ENCODE data around the gene CALML3. TPM values are rescaled to one million over a fixed set of nuclear protein-coding genes. Genes with fewer than 3 reads are reported as not detected.
"Not testable (repeated sequence)": the region's sequence is repeated elsewhere in the genome, so short reads cannot be mapped to it uniquely, and the experiment has no call there.

CALML3 gene
- 0.04 TPM in 1 of 2 replicates, not detected in the other for total RNA-seq
- not detected in 2 replicates for polyA plus RNA-seq

DNA sequence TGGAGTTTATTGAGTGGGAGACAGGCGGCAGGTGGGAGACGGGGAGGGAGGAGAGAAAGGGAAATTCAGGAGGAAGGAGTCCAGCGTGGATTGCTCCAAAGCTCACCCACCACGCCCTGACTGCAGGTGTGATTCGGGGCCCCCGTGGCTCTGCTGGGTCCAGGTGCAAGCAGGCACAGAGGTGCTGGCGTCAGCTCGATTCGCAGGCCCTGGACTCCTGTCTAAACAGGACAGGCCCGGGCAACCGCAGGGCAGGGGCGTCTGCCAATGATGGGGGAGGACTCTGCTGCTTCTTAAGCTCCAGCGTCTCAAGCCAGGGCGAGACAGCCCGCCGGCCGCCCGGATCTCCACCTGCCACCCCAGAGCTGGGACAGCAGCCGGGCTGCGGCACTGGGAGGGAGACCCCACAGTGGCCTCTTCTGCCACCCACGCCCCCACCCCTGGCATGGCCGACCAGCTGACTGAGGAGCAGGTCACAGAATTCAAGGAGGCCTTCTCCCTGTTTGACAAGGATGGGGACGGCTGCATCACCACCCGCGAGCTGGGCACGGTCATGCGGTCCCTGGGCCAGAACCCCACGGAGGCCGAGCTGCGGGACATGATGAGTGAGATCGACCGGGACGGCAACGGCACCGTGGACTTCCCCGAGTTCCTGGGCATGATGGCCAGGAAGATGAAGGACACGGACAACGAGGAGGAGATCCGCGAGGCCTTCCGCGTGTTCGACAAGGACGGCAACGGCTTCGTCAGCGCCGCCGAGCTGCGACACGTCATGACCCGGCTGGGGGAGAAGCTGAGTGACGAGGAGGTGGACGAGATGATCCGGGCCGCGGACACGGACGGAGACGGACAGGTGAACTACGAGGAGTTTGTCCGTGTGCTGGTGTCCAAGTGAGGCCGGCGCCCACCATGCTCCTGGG lies at the start of gene CALML3:
Gene CALML3 (plus strand): TSS at position 321 of the 920 bp plus-strand sequence. CDS start 125 bp downstream, at position 446.
- no peak within 1 kb of the TSS for H3K4me3 ChIP-seq
- no peaks in the 10 kb centered on the region for H3K27me3 ChIP-seq
- H3K36me3 ChIP-seq: no peaks in the 10 kb centered on the region
- H3K4me1 ChIP-seq (ENCODE audit: low read depth): peaks cover 7% of the 10 kb centered on the region
- no peaks in the 10 kb centered on the region for H3K9me3 ChIP-seq (ENCODE audit: low read depth)
- TF ChIP-seq, protein P1, sequence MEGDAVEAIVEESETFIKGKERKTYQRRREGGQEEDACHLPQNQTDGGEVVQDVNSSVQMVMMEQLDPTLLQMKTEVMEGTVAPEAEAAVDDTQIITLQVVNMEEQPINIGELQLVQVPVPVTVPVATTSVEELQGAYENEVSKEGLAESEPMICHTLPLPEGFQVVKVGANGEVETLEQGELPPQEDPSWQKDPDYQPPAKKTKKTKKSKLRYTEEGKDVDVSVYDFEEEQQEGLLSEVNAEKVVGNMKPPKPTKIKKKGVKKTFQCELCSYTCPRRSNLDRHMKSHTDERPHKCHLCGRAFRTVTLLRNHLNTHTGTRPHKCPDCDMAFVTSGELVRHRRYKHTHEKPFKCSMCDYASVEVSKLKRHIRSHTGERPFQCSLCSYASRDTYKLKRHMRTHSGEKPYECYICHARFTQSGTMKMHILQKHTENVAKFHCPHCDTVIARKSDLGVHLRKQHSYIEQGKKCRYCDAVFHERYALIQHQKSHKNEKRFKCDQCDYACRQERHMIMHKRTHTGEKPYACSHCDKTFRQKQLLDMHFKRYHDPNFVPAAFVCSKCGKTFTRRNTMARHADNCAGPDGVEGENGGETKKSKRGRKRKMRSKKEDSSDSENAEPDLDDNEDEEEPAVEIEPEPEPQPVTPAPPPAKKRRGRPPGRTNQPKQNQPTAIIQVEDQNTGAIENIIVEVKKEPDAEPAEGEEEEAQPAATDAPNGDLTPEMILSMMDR (IDR thresholded peaks at IDR 0.05; ENCODE audit: low read depth, low read length): no peak
- no peak for DNase-seq (ENCODE audit: low read depth in 1 of 2, low spot score in 1 of 2)
- H3K27ac ChIP-seq: no peak within 1 kb of the TSS

DNA sequence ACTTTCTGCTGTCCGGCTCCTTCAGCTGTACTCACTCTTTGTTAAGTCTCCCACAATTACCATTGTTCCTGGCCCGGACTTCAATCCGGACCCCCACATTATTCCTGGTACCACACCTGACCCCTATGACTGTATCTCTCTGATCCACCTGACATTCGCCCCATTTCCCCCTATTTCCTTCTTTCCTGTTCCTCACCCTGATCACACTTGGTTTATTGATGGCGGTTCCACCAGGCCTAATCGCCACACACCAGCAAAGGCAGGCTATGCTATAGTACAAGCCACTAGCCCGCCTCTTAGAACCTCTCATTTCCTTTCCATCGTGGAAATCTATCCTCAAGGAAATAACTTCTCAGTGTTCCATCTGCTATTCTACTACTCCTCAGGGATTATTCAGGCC lies 49.7 kb upstream of the CALML3 start:
- not testable (repeated sequence) for H3K9me3 ChIP-seq (ENCODE audit: low read depth); DNase-seq (ENCODE audit: low read depth in 1 of 2, low spot score in 1 of 2); H3K27me3 ChIP-seq; H3K27ac ChIP-seq; H3K4me1 ChIP-seq (ENCODE audit: low read depth); H3K4me3 ChIP-seq; H3K36me3 ChIP-seq

DNA sequence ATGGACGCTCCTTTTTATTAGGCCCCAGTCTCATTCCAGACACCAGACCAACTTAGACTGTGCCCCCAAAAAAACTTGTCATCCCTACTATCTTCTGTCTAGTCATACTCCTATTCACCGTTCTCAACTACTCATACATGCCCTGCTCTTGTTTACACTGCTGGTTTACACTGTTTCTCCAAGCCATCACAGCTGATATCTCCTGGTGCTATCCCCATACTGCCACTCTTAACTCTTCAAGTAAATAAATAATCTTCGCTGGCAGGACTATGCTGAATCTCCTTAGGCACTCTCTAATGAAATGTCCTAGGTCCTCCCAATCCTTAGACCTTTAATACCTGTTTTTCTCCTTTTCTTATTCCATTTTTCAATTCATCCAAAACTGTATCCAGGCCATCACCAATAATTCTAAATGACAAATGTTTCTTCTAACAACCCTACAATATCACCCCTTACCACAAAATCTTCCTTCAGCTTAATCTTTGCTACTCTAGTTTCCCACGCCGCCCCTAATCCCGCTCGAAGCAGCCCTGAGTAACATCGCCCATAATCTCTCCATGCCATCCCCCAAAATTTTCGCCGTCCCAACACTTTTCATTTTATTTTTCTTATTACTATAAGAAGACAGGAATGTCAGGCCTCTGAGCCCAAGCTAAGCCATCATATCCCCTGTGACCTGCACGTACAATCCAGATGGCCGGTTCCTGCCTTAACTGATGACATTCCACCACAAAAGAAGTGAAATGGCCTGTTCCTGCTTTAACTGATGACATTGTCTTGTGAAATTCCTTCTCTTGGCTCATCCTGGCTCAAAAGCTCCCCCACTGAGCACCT lies 48.6 kb upstream of the CALML3 start:
- not testable (repeated sequence) for H3K36me3 ChIP-seq; H3K4me3 ChIP-seq; H3K27me3 ChIP-seq; H3K4me1 ChIP-seq (ENCODE audit: low read depth); DNase-seq (ENCODE audit: low read depth in 1 of 2, low spot score in 1 of 2); H3K9me3 ChIP-seq (ENCODE audit: low read depth); H3K27ac ChIP-seq

DNA sequence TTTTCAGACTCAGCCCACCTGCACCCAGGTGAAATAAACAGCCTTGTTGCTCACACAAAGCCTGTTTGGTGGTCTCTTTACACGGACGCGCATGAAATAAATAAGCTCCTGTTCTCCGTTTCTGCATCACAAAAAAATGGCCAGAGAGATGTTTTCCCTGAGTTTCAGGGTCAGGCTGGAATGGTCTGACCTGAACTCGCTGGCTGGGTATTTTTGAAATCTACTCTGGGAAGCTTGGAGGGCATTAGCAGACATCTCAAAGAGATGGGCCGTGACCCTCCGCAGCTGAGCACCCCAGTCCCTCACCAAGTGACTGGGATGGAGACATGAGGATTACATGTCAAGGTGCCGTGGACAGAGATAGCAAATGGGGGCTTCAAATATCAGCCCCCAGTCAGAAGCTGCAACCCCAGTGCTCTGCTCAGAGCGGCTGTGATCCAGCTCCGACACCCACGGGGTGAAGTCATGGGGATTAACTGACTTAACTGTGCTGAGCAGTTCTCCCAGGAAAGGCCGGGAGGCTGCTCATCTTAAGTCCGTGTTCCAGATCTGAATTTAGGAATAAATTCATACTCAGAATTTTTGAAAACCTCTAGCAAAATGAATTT lies 47.7 kb upstream of the CALML3 start:
- DNase-seq (ENCODE audit: low read depth in 1 of 2, low spot score in 1 of 2): no peak
- no peak overlapping the region for H3K4me3 ChIP-seq
- H3K36me3 ChIP-seq: no peaks in the 10 kb centered on the region
- no peaks in the 10 kb centered on the region for H3K27me3 ChIP-seq
- no peaks in the 10 kb centered on the region for H3K4me1 ChIP-seq (ENCODE audit: low read depth)
- H3K9me3 ChIP-seq (ENCODE audit: low read depth): no peaks in the 10 kb centered on the region
- TF ChIP-seq, protein P1 (IDR thresholded peaks at IDR 0.05; ENCODE audit: low read depth, low read length): no peak
- no peak overlapping the region for H3K27ac ChIP-seq

DNA sequence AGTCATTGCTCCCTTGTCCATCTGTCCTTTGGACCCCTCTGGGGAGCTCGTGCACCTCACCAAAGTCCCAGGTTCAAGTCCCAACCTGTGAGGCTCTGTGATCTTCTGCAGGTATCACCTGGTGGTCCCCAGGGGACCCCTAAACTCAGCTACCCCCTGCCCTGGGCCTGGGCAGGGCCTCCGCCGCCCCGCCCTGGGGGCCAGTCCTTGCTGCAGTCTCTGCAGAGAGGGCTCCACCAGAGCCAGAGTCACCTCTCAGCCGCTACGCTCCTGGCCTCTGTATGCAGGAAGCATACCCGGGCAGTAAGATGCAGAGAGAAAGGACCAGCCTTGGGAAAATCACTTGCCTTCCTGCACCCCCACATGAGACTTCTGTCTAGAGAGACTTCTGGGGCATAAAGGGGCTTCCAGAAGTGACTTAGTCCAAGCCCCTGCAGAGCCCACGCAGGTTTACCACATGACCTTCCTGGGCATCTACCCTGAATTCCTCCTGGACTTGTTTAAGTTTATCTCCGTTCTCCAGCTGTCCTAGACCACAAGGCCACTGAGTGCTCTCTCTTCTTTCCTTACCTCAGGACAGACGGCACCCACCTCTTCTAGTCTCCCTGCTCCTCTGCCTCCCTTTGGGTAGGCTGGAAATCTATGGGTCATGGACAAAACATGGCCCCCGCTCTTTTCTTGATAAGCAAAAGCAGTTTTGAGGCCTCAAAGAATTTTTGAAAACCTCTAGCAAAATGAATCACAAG lies 46.6 kb upstream of the CALML3 start:
- H3K27ac ChIP-seq: no peak overlapping the region

More for the DNA sequence above, 46.6 kb upstream of the CALML3 start:
- Histone ChIP-seq H3K36me3 (no peaks in the 10 kb centered on the region), H3K4me1 (ENCODE audit: low read depth) (no peaks in the 10 kb centered on the region), H3K4me3 (no peak overlapping the region), H3K27me3 (no peaks in the 10 kb centered on the region), H3K9me3 (ENCODE audit: low read depth) (no peaks in the 10 kb centered on the region)
- DNase-seq (ENCODE audit: low read depth in 1 of 2, low spot score in 1 of 2): no peak
- TF ChIP-seq, protein P1 (IDR thresholded peaks at IDR 0.05; ENCODE audit: low read depth, low read length): no peak
